K562 (cell line): ENCODE results near the gene UBE2G2.

Source experiments
- FOXA1 ChIP-seq: fragments of 450-650 bp; IDR thresholded peaks from 2 replicates; pipeline ENCODE4 v1.6.1; 2016; ENCODE audit warnings: mild to moderate bottlenecking, borderline replicate concordance
- HDAC6 ChIP-seq: IDR thresholded peaks from 2 replicates; pipeline ENCODE4 v1.6.1; 2012; ENCODE audit warnings: low read depth, mild to moderate bottlenecking, control low read depth, inconsistent platforms, low read length, moderate library complexity
- HDAC8 ChIP-seq: fragments of 450-650 bp; IDR thresholded peaks from 2 replicates; pipeline ENCODE4 v1.6.1; 2016; ENCODE audit warnings: mild to moderate bottlenecking, missing genetic modification characterization, moderate library complexity, missing compliant biosample characterization
- HNRNPK ChIP-seq: fragments of 200-400 bp; formaldehyde crosslinking; IDR thresholded peaks from one replicate; pipeline ENCODE4 v1.6.1; 2018; ENCODE audit warnings: mild to moderate bottlenecking, low read depth, low read length; ENCODE audit not compliant: poor library complexity, severe bottlenecking
- POLR2AphosphoS5 ChIP-seq: IDR thresholded peaks from 2 replicates; pipeline ENCODE4 v1.6.1; 2011; ENCODE audit warnings: mild to moderate bottlenecking, low read depth, low read length, moderate library complexity; ENCODE audit not compliant: control insufficient read depth, insufficient read depth
- POLR3G ChIP-seq: IDR thresholded peaks from 2 replicates; pipeline ENCODE4 v1.6.1; 2011; ENCODE audit not compliant: insufficient read length, insufficient replicate concordance; ENCODE audit errors: extremely low read depth
- ZBTB2 ChIP-seq: fragments of 450-650 bp; IDR thresholded peaks from 2 replicates; pipeline ENCODE4 v1.6.1; 2016; ENCODE audit warnings: antibody characterized with exemption
- ZKSCAN8 ChIP-seq: fragments of 200-800 bp; sonication (Bioruptor generic); IDR thresholded peaks from 2 replicates; pipeline ENCODE4 v1.6.1; 2016; ENCODE audit warnings: missing genetic modification characterization, missing compliant biosample characterization
- ZNF217 ChIP-seq: sonication (generic); formaldehyde crosslinking; IDR thresholded peaks from 2 replicates; pipeline ENCODE4 v1.8.0; 2022; ENCODE audit warnings: mild to moderate bottlenecking, missing genetic modification reagents
- TF ChIP-seq, protein P1 (sequence below): sonication (generic); formaldehyde crosslinking; IDR thresholded peaks from 2 replicates; pipeline ENCODE4 v1.8.0; 2022; ENCODE audit warnings: mild to moderate bottlenecking, low read depth, missing genetic modification reagents
- TF ChIP-seq, protein P2 (sequence below): sonication (generic); formaldehyde crosslinking; IDR thresholded peaks from 2 replicates; pipeline ENCODE4 v1.4.0; 2020; ENCODE audit warnings: mild to moderate bottlenecking, missing genetic modification reagents

GRCh38 chr21:44817914-44818639 lies 16.5 kb upstream of the UBE2G2 start, which contains the start of gene SUMO3:
- TF ChIP-seq HDAC6 (no peak), ZNF217 (CRISPR knock-in tag) (no peak), ZKSCAN8 (CRISPR knock-in tag) (peak; percentile 93), POLR2AphosphoS5 (peak; percentile 66), HNRNPK (no peak), POLR3G (no peak), HDAC8 (tag) (peak; percentile 94), ZBTB2 (no peak), FOXA1 (no peak)
- TF ChIP-seq, protein P1, sequence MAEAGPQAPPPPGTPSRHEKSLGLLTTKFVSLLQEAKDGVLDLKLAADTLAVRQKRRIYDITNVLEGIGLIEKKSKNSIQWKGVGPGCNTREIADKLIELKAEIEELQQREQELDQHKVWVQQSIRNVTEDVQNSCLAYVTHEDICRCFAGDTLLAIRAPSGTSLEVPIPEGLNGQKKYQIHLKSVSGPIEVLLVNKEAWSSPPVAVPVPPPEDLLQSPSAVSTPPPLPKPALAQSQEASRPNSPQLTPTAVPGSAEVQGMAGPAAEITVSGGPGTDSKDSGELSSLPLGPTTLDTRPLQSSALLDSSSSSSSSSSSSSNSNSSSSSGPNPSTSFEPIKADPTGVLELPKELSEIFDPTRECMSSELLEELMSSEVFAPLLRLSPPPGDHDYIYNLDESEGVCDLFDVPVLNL: no peak
- TF ChIP-seq, protein P2, sequence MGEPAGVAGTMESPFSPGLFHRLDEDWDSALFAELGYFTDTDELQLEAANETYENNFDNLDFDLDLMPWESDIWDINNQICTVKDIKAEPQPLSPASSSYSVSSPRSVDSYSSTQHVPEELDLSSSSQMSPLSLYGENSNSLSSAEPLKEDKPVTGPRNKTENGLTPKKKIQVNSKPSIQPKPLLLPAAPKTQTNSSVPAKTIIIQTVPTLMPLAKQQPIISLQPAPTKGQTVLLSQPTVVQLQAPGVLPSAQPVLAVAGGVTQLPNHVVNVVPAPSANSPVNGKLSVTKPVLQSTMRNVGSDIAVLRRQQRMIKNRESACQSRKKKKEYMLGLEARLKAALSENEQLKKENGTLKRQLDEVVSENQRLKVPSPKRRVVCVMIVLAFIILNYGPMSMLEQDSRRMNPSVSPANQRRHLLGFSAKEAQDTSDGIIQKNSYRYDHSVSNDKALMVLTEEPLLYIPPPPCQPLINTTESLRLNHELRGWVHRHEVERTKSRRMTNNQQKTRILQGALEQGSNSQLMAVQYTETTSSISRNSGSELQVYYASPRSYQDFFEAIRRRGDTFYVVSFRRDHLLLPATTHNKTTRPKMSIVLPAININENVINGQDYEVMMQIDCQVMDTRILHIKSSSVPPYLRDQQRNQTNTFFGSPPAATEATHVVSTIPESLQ (CRISPR knock-in tag): no peak
